Liver (tissue), 3 donors: ENCODE data around the gene ORC5.

Experiments used
- CTCF ChIP-seq: fragments of 150-350 bp; IDR thresholded peaks from 2 replicates; pipeline ENCODE4 v1.5.1; 2017; ENCODE audit warnings: improper control_type of control experiment, low read depth, low read length; ENCODE audit not compliant: missing input control
- EGR1 ChIP-seq, 2 donors: IDR thresholded peaks; 2 replicates each; pipeline ENCODE4 v1.6.1; 2016 to 2018; ENCODE audit warnings: antibody characterized with exemption in 2 of 2, low read depth in 2 of 2
- GABPA ChIP-seq, 2 donors: IDR thresholded peaks in 1 of 2; conservative IDR thresholded peaks in 1 of 2; 2 replicates each; pipeline ENCODE4 v1.6.1; 2016; ENCODE audit warnings: antibody characterized with exemption in 2 of 2, mild to moderate bottlenecking in 1 of 2, moderate library complexity in 1 of 2
- RAD21 ChIP-seq, 2 donors: IDR thresholded peaks; 2 replicates each; pipeline ENCODE4 v1.6.1; 2016; ENCODE audit warnings: antibody characterized with exemption in 2 of 2, mild to moderate bottlenecking in 2 of 2
- REST ChIP-seq: IDR thresholded peaks from 2 replicates; pipeline ENCODE4 v1.6.1; 2016; ENCODE audit warnings: antibody characterized with exemption, mild to moderate bottlenecking
- RXRA ChIP-seq, 2 donors: IDR thresholded peaks; 2 replicates each; pipeline ENCODE4 v1.6.1; 2017 to 2018; ENCODE audit warnings: antibody characterized with exemption in 2 of 2, mild to moderate bottlenecking in 1 of 2
- SP1 ChIP-seq: IDR thresholded peaks from 2 replicates; pipeline ENCODE4 v1.6.1; 2018; ENCODE audit warnings: antibody characterized with exemption, mild to moderate bottlenecking
- TAF1 ChIP-seq: conservative IDR thresholded peaks from 2 replicates; pipeline ENCODE4 v1.6.1; 2016; ENCODE audit warnings: antibody characterized with exemption, mild to moderate bottlenecking
- YY1 ChIP-seq: IDR thresholded peaks from 2 replicates; pipeline ENCODE4 v1.6.1; 2016; ENCODE audit warnings: antibody characterized with exemption, mild to moderate bottlenecking
- TF ChIP-seq, protein P1 (sequence below): IDR thresholded peaks from 2 replicates; pipeline ENCODE4 v1.6.1; 2016; ENCODE audit warnings: antibody characterized with exemption
- TF ChIP-seq, protein P2 (sequence below): IDR thresholded peaks from 2 replicates; pipeline ENCODE4 v1.6.1; 2016; ENCODE audit warnings: antibody characterized with exemption
- TF ChIP-seq, protein P3 (sequence below): IDR thresholded peaks from 2 replicates; pipeline ENCODE4 v1.6.1; 2016; ENCODE audit warnings: antibody characterized with exemption
- donor health status: healthy.
- donor health status: healthy.

- TF ChIP-seq CTCF, result no peak
- TF ChIP-seq TAF1, result no peak
- TF ChIP-seq GABPA (IDR thresholded peaks at IDR 0.05 in 1 of 2, conservative IDR thresholded peaks at IDR 0.05 in 1 of 2), result no peak
- TF ChIP-seq, protein P1, sequence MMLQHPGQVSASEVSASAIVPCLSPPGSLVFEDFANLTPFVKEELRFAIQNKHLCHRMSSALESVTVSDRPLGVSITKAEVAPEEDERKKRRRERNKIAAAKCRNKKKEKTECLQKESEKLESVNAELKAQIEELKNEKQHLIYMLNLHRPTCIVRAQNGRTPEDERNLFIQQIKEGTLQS, result no peak
- no peak for TF ChIP-seq SP1
- TF ChIP-seq YY1, result no peak
- TF ChIP-seq, protein P2, sequence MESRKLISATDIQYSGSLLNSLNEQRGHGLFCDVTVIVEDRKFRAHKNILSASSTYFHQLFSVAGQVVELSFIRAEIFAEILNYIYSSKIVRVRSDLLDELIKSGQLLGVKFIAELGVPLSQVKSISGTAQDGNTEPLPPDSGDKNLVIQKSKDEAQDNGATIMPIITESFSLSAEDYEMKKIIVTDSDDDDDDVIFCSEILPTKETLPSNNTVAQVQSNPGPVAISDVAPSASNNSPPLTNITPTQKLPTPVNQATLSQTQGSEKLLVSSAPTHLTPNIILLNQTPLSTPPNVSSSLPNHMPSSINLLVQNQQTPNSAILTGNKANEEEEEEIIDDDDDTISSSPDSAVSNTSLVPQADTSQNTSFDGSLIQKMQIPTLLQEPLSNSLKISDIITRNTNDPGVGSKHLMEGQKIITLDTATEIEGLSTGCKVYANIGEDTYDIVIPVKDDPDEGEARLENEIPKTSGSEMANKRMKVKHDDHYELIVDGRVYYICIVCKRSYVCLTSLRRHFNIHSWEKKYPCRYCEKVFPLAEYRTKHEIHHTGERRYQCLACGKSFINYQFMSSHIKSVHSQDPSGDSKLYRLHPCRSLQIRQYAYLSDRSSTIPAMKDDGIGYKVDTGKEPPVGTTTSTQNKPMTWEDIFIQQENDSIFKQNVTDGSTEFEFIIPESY, result no peak
- no peak for TF ChIP-seq RXRA (IDR thresholded peaks at IDR 0.05)
- TF ChIP-seq, protein P3, sequence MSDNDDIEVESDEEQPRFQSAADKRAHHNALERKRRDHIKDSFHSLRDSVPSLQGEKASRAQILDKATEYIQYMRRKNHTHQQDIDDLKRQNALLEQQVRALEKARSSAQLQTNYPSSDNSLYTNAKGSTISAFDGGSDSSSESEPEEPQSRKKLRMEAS, result no peak
- no peak for TF ChIP-seq REST
- TF ChIP-seq EGR1 (IDR thresholded peaks at IDR 0.05; ENCODE audit: low read depth in 2 of 2), result no peak
- TF ChIP-seq RAD21 (IDR thresholded peaks at IDR 0.05), result no peak
Measured at GRCh38 chr7:104174798-104175197, 33.0 kb downstream of the ORC5 start.
